Endodermal cell (in vitro differentiated cells): ENCODE results near the gene PLA2G4C. TPM values are rescaled to one million over a fixed set of nuclear protein-coding genes. Genes with fewer than 3 reads are reported as not detected.

Experiments used
- DNase-seq: peaks from one replicate; pipeline ENCODE4 v3.0.0-alpha.2; 2017
- H3K27ac ChIP-seq: 2 replicates; pipeline ENCODE4 v1.5.1; 2013; ENCODE audit warnings: mild to moderate bottlenecking, low read depth, low read length, moderate library complexity
- H3K27me3 ChIP-seq: 2 replicates; pipeline ENCODE4 v1.6.1; 2013; ENCODE audit warnings: mild to moderate bottlenecking, low read length, moderate library complexity; ENCODE audit not compliant: insufficient read depth, control insufficient read depth, poor library complexity, severe bottlenecking
- H3K36me3 ChIP-seq: 2 replicates; pipeline ENCODE4 v1.7.0; 2013; ENCODE audit warnings: mild to moderate bottlenecking, low read length, moderate library complexity; ENCODE audit not compliant: control insufficient read depth, insufficient read depth
- H3K4me1 ChIP-seq: one replicate; pipeline ENCODE4 v1.7.0; 2013; ENCODE audit warnings: low read length; ENCODE audit not compliant: control insufficient read depth, insufficient read depth
- H3K4me3 ChIP-seq: 2 replicates; pipeline ENCODE4 v1.5.1; 2013; ENCODE audit warnings: mild to moderate bottlenecking, low read length, moderate library complexity
- H3K9ac ChIP-seq: 2 replicates; pipeline ENCODE4 v1.6.1; 2013; ENCODE audit warnings: mild to moderate bottlenecking, low read length, moderate library complexity; ENCODE audit not compliant: poor library complexity, severe bottlenecking; ENCODE audit errors: extremely low read depth
- H3K9me3 ChIP-seq: 2 replicates; pipeline ENCODE4 v1.6.1; 2013; ENCODE audit warnings: mild to moderate bottlenecking, low read length, moderate library complexity; ENCODE audit not compliant: control insufficient read depth
- H3K27ac Mint-ChIP-seq: 2 replicates; pipeline ENCODE4 v1.8.0; 2020; ENCODE audit warnings: mixed read lengths
- H3K27me3 Mint-ChIP-seq: 2 replicates; pipeline ENCODE4 v1.8.0; 2021; ENCODE audit warnings: mild to moderate bottlenecking, mixed read lengths; ENCODE audit not compliant: insufficient read depth
- H3K36me3 Mint-ChIP-seq: 2 replicates; pipeline ENCODE4 v1.8.0; 2020; ENCODE audit warnings: low read depth, mixed read lengths
- H3K4me1 Mint-ChIP-seq: 2 replicates; pipeline ENCODE4 v1.8.0; 2020; ENCODE audit warnings: mixed read lengths
- H3K4me3 Mint-ChIP-seq: 2 replicates; pipeline ENCODE4 v1.8.0; 2020; ENCODE audit warnings: mild to moderate bottlenecking, moderate library complexity, mixed read lengths
- H3K9me3 Mint-ChIP-seq: 2 replicates; pipeline ENCODE4 v1.8.0; 2020; ENCODE audit warnings: mild to moderate bottlenecking, mixed read lengths
- WGBS, 2 experiments: methylation state at CpG; one replicate each; pipeline versions ENCODE4 v1.1.5 to v1.1.7; 2013; ENCODE audit warnings: missing lambda C conversion rate in 2 of 2, mixed read lengths in 1 of 2; ENCODE audit not compliant: insufficient coverage in 1 of 2, insufficient read length in 1 of 2; 5-methylcytosine and 5-hydroxymethylcytosine counted together
- total RNA-seq, 2 donors: library from RNA; stranded (reverse); fragmentation: NEBNext Ultra II Directional in 1 of 2; extraction: Animal tissue kit (Norgen Biotek cat#: 25700) in 1 of 2; gene quantifications; 2 replicates in 1 of 2; 3 replicates in 1 of 2; pipeline ENCODE4 v1.2.1, GENCODE V29; 2021
- TF ChIP-seq, protein P1 (sequence below): fragments of 200-600 bp; sonication (generic); conservative IDR thresholded peaks from 2 replicates; pipeline ENCODE4 v1.5.0; 2021; ENCODE audit warnings: antibody characterized with exemption, mild to moderate bottlenecking

The PLA2G4C gene
- total RNA-seq, 2 donors from 2014 or later: 1.3 to 1.4 TPM

DNA sequence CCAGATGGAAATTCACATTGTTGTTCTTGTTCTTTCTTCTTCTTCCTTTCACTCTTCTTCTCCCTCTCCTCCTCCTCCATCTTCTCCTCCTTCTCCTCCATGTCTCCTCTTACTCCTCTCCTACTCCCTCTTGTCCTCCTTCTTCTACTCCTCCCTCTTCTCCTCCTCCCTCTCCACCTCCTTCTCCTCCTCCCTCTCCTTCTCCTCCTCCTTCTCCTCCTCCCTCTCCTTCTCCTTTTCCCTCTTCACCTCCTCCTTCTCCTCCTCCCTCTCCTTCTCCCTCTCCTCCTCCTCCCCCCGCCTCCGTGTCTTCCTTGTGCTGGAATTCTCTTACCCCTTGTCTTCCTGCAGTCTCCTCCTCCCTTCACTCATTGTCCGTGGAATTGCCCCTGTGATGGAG, 85.1 kb downstream of the PLA2G4C start:
- TF ChIP-seq, protein P1, sequence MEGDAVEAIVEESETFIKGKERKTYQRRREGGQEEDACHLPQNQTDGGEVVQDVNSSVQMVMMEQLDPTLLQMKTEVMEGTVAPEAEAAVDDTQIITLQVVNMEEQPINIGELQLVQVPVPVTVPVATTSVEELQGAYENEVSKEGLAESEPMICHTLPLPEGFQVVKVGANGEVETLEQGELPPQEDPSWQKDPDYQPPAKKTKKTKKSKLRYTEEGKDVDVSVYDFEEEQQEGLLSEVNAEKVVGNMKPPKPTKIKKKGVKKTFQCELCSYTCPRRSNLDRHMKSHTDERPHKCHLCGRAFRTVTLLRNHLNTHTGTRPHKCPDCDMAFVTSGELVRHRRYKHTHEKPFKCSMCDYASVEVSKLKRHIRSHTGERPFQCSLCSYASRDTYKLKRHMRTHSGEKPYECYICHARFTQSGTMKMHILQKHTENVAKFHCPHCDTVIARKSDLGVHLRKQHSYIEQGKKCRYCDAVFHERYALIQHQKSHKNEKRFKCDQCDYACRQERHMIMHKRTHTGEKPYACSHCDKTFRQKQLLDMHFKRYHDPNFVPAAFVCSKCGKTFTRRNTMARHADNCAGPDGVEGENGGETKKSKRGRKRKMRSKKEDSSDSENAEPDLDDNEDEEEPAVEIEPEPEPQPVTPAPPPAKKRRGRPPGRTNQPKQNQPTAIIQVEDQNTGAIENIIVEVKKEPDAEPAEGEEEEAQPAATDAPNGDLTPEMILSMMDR: no peak
- H3K9me3 ChIP-seq: no peaks in the 10 kb centered on the region
- 64 to 100% methylated on average over 1 to 3 of the region's 3 CpGs for WGBS, 2 experiments
- no peak overlapping the region for H3K4me3 ChIP-seq
- H3K9ac ChIP-seq: no peak overlapping the region
- peaks cover 2% of the 10 kb centered on the region for H3K9me3 Mint-ChIP-seq
- peaks cover 53% of the 10 kb centered on the region for H3K27me3 Mint-ChIP-seq
- H3K27ac ChIP-seq: no peak overlapping the region
- H3K4me3 Mint-ChIP-seq: no peak overlapping the region
- no peaks in the 10 kb centered on the region for H3K27me3 ChIP-seq
- H3K4me1 Mint-ChIP-seq: no peaks in the 10 kb centered on the region
- no peaks in the 10 kb centered on the region for H3K36me3 Mint-ChIP-seq
- H3K27ac Mint-ChIP-seq: no peak overlapping the region
- no peaks in the 10 kb centered on the region for H3K36me3 ChIP-seq
- no peak for DNase-seq
- H3K4me1 ChIP-seq: no peaks in the 10 kb centered on the region

- Histone ChIP-seq H3K36me3 (no peaks in the 10 kb centered on the region), H3K27ac (no peak overlapping the region), H3K9me3 (no peaks in the 10 kb centered on the region), H3K27me3 (no peaks in the 10 kb centered on the region), H3K9ac (no peak overlapping the region), H3K4me1 (no peaks in the 10 kb centered on the region), H3K4me3 (no peak overlapping the region)
- Mint-ChIP-seq H3K36me3 (no peaks in the 10 kb centered on the region), H3K4me3 (no peak overlapping the region), H3K27me3 (peaks cover 55% of the 10 kb centered on the region), H3K27ac (no peak overlapping the region), H3K4me1 (no peaks in the 10 kb centered on the region), H3K9me3 (no peaks in the 10 kb centered on the region)
- no peak for DNase-seq
- TF ChIP-seq, protein P1: no peak
- 79% methylated on average over 3 of the region's 3 CpGs; no CpG with 5 or more reads in 1 of the 2 experiments for WGBS, 2 experiments
Observed at GRCh38 chr19:48023518-48023917, 87.1 kb downstream of the PLA2G4C start.

DNA sequence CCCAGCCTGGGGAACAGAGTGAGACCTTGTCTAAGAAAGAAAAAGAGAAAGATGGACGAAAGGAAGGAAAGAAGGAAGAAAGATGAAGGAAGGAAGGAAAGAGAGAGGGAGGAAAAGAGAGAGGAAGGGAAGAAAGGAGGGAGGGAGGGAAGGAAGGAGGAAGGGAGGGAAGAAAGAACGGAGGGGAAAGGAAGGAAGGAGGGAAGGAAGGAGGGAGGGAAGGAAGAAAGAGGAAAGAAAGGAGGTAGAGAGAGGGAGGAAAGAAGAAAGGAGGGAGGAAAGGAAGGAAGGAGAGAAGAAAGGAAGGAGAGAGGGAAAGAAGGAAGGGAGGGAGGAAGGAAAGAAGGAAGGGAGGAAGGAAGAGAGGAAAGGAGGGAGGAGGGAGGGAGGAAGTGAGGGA, 87.6 kb downstream of the PLA2G4C start:
- Mint-ChIP-seq H3K36me3 (no peaks in the 10 kb centered on the region), H3K9me3 (no peaks in the 10 kb centered on the region), H3K27me3 (peaks cover 60% of the 10 kb centered on the region), H3K4me3 (no peak overlapping the region), H3K4me1 (no peaks in the 10 kb centered on the region), H3K27ac (no peak overlapping the region)
- Histone ChIP-seq H3K4me3 (no peak overlapping the region), H3K9me3 (no peaks in the 10 kb centered on the region), H3K9ac (no peak overlapping the region), H3K27me3 (no peaks in the 10 kb centered on the region), H3K27ac (no peak overlapping the region), H3K4me1 (no peaks in the 10 kb centered on the region), H3K36me3 (no peaks in the 10 kb centered on the region)
- WGBS, 2 experiments: 72 to 84% methylated on average over 2 of the region's 2 CpGs
- TF ChIP-seq, protein P1: no peak
- DNase-seq: no peak
